NCI-H524 (cell line): ENCODE results near the gene ZNF664.

Experiments used
- DNase-seq, 2 experiments: peaks; one replicate each; lab custom pipeline; 2025; lab: John Stamatoyannopoulos, UW

Gene ZNF664

DNA sequence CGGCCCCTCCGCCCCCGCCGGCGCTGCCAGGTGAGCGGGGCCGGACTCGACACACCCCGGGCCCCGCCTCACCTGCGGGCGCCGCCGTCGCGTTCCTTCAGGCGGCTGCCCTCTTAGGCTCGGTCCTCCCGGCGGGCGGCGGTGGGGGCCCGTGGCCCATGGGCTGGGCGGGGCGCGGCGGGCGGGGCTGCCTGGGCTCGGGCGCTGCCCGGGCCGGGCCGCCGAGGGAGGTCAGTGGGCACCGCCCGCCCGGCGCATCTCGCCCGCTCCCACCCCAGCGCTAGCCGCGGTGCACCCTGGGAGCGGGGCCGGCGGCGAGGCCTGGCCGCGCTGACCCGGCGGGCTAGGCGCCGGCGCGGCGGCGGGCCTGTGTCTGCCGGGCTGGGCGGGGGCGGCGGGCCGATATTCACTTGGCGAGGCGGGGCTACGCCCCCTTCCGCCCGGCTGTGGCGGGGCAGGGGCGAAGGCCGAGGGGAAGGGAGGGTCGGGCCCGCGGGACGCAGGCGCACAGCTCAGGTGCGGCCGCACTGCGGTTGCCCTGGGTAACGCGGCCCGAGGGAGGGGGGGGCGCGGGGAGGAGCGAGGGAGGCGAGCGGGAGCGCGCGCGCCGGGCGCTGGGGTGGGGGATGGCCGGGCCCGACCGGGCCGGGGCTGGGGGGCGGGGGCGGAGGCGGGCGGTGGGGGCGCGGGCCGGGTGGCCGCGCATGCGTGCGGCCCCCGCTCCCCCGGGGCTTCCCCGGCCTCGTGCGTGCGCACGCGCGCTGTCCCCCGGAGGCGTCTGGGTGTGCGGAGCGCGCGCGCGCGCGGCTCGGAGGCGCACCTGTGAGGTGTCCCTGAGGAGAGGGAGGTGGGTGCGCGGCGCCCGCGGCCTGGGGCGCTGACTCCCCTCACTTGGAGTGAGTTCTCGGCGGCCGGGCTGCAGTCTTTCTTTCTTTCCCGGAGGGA is at the start of gene ZNF664, which contains the start of gene CCDC92:
TSS of gene ZNF664 (plus strand) at position 759 of the 945 bp plus-strand sequence. CDS start 38,930 bp downstream, outside the sequence.
TSS of gene CCDC92 (minus strand) at position 375 of the 945 bp plus-strand sequence. CDS start 28,526 bp downstream, outside the sequence.
- DNase-seq, result peak; percentile 86 to 94

DNA sequence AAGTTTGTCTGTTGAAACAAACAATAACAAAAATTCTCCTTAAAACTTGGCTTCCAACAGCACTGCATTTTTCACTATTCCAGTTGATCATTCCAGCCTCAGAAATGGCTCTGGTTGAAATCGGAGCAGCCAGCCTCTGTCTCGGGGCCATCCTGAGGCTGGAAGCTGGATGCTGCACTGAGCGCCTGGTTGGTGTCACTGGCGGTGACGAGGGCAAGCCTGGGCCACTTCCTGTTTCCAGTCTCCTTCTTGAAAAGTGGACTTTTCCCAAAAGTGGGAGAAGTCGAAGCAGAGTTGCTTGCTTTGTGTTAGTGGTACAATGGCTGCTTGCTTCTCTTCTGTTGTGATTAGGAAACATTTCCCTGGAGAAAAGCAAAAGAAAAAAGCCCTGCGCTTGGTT is 49.1 kb upstream of the ZNF664 start:
- DNase-seq, result no peak

DNA sequence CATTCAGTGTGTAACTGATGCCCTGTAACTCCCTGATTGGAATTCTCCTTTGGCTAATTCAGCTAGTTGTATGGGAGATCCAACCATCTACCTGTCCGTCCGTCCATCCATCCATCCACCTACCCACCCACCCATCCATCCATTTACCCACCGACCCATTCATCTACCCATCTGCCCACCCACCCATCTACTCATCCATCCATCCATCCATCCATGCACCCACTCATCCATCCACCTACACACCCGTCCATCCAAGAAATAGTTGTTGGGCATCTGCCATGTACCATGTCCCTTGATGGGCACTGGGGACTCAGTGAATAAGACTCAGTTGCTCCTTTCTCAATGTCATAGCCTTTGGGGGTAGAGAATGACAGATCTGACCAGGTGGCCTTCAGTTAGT is 48.5 kb upstream of the ZNF664 start:
- no peak for DNase-seq

DNA sequence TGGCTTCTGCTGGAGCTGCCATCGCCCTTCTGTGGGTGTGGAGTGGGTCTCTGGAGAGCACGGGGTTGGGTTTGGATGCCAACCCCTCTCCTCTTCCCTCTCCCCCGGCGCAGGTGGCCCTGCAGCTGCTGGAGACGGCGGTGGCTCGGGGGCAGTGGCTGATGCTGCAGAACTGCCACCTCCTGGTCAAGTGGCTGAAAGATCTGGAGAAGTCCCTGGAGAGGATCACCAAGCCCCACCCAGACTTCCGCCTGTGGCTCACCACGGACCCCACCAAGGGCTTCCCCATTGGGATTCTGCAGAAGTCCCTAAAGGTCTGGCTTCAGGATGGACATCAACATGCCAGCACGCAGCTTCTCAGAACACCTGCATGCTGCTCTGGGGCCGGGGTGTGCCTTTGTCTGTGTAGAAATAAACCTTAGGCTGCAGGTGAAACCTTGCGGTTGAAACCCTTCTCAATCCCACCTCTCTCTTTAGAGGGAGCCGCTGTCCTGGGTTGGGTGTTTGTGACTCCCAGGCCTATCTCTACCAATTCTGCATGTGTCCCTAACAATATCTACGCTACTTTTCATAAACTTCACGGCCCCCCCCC is 44.6 kb upstream of the ZNF664 start:
- DNase-seq, result peak; percentile 16 to 57

GRCh38 chr12:123928897-123929296 is 44.1 kb upstream of the ZNF664 start:
- DNase-seq, result no peak

DNA sequence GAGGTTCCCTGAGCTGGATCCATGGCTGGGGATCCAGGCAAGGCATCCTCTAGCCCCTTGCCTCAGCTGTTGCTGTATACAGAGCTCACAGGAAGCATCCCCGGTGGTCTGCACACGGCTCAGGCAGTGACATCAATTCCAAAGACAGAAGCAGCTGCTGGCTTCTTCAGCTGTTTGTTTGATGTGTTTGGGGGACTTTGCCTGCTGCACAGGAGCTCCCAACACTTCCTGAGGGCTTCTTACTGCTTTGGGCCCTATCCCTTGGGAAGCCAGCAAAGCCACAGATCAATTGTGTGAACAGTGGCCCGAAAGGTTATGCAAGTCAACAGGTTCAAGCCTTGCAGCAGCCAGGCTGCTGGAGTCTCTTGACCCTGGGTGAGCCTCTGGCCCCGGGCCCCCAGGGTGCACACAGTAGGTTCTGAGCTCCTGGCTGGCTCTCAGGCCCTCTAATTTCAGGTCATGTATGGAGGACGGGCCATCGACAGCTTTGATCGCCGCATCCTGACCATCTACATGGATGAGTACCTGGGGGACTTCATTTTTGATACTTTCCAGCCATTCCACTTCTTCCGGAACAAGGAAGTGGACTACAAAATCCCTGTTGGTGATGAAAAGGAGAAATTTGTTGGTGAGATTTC is 43.0 kb upstream of the ZNF664 start:
- DNase-seq, result no peak

DNA sequence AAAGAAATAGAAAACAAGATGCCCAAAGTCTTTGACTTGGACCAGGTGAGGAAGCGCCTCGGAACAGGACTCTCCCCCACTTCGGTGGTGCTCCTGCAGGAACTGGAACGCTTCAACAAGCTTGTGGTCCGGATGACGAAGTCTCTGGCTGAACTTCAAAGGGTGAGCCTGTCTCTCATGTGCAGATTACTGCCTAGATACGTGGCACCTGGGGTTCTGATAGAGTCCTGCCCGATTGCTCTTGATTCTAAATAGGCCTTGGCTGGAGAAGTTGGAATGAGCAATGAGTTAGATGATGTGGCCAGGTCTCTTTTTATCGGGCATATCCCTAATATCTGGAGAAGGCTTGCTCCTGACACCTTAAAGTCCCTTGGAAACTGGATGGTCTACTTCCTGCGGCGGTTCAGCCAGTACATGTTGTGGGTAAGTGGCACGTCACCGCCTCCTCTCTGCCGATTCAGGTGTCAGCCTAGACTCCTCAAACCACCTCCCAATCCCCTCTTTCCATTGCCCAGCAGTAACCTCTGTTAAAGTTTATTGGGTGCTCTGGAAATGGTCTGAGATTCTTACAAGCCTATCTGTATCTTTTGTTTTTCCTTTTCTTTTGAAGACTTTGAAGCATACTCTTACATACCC is 41.2 kb upstream of the ZNF664 start:
- DNase-seq, result no peak

DNA sequence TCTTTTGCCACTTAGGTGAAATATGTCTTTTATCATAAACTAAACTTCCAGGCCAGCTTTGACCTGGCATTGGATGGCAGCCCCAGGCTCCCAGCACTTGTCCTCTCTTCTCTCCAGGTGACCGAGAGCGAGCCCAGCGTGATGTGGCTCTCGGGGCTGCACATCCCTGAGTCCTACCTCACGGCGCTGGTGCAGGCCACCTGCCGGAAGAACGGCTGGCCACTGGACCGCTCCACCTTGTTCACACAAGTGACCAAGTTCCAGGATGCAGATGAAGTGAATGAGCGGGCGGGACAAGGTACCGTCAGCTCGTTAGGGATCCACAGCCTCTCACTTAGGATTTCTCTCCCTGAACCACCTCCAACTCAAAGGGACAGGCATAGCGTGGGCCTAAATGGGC is 39.8 kb upstream of the ZNF664 start:
- no peak for DNase-seq

DNA sequence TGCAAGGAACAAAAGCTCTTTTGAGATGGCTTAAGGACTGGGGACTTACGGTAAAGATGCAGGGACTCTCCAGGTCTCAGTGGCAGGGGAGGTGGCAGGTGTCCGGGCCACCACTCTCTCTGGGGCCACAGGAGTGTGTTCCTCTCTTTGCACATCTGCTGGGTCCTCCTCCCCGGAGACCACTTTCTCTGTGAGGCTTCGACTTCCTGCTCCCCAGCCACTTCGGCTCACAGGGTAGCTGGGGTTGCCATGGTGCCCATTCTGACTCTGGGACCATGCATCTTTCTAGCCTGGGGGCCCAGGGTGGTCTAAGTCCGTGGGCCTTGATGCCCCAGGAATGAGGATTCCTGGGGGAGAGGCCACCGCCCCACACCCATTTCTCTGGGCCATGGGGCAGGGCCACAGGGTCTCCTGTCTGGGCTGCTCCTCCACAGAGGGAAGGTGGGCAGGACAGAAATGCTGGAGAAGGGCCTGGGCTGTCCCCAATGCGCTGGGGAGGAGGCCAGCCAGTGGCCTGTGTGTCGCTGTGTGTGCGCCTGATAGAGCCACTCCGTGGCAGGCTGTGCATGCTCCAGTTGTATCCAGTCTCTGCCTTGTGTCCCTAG is 38.9 kb upstream of the ZNF664 start:
- no peak for DNase-seq

- no peak for DNase-seq
Measured at GRCh38 chr12:123934829-123935228, 38.2 kb upstream of the ZNF664 start.

- DNase-seq, result no peak
Measured at GRCh38 chr12:123935956-123936355, 37.1 kb upstream of the ZNF664 start.

- no peak for DNase-seq
Measured at GRCh38 chr12:123936471-123936870, 36.5 kb upstream of the ZNF664 start.

GRCh38 chr12:123936956-123937706 is 35.9 kb upstream of the ZNF664 start:
- DNase-seq, result no peak

DNA sequence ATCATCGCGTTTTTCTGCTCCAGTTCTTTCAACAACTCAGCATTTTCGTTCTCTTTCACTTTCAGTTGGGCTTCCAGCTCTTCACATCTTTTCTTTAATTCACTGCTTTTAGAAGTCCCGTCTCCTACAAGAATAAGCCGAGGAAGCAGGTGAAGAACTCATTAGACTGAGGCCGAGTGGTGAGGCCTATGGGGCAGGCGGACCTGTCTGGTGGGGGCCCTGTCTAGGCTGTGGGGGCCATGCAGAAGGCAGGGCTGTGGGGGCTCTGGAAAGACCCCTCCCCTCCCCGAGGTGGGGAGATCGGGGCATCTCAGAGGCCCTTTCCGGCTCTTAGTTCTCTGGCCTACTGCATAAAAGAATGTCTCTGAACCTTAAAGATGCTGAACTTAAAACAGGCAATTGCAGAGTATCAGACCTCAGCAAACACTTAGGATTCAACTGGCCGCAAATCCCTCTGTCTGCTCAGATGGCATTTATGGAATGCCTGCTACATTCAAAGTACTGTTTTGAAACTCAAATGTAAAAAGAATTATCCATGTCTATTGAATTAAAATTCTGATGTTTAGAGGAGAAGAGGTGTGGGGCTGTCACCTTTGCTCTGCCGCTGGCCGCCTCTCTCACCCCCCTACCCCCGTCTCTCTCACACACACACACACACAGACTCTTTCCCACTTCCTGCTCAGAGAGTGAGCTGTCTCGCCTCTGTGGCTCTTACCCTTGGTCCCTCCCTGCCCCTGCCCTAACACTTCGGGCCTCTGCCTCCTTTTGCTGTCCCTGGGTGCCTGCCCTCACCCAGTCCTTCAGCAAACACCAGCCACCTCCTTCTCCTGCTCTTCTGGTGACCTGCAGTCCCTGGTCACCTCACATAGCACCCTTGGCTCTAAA is 35.1 kb upstream of the ZNF664 start:
- DNase-seq, result no peak

DNA sequence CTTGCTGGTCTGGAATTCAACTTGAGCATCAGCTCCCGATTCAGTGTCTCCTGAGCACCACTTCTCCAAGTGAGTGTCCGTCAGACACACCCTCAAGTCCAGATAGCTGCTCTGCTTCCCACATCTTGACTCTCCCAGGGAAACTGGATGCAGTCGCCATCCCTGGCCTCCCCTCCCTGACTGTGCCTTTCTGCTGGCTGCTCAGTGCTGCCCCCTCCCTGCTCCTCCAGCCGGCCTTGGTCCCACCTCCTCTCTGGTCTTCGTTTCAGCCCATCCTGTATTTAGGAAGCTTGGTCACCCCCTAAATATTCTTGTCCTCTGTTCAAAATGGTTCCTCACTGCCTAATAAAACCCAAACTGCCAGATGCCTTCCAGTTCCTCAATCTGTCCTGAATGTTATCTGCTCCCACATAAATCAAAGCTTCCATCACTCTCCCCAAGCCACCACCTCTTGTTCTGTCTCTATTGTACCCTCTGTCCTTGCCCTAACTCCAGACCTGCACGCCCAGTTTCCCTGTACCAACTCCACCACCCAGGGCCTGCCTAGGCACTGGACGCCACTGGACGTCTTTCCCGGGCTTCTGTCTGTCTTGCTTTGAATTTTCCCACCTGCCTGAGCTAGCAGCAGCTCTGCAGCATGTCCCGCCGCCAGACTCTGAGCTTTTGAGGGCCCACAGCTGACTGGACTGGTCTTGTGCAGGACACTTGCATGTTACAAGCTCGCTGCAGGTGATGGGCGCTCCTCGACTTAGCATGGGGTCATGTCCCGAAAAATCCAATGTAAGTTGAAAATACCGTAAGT is 34.1 kb upstream of the ZNF664 start:
- DNase-seq, result no peak

DNA sequence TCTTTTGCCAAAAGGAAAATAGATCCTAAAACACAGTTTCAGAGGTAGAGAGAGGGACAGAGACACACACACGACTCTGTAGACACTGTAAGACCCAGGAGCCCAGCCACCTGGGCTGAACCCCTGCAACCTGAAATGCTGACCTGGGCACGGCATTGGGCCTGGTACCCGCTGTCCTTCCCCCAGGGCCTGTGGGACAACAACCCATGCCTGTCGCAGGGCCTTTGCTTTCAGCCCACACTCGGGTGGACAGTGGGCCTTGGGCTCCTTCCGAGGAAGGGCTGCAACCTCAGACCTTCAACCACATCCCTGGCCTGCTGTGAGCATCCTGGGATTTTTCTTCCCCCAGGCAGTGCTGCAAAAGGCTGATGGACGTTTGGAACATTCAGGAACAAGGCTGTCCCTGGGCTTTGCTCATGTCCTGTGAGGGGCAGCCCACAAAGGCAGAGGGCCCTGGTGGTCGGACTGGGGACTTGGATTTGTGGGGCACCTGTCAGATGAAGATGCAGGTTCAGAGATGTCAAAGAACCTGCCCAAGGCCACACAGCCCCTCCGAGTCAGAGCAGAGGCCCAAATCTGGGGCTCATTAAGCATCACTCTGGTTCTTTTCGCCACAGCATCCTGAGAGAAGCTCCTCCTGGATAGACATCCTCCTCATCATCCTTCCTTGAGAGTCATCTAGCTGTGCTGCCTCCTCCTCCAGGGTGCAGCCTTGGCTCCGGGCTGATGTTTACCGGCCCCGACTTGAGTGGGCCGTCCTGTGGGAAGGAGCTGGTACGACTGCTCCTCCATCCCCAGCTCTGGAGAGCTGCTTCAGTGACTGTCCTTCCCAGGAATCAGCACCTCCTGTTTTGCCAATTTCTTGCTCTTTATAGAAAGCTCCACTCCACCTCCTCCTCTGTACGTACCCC is 33.0 kb upstream of the ZNF664 start:
- no peak for DNase-seq

DNA sequence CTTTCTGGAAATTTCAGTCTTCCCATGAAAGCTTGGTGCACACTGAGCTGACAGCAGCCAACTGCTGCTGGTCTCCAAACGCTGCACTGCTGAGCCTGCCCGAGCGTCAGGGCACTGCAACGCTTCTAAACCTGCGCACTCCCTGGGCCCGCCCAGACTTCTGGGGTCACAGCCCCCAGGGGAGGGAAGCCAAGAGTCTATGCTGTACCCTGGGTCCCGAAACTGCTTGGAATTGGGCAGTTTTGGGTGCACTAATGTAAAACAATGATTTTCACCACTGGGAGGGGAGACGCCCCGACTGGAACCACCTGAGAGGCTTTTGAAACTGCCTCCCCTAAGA is 32.4 kb upstream of the ZNF664 start:
- DNase-seq, result no peak

DNA sequence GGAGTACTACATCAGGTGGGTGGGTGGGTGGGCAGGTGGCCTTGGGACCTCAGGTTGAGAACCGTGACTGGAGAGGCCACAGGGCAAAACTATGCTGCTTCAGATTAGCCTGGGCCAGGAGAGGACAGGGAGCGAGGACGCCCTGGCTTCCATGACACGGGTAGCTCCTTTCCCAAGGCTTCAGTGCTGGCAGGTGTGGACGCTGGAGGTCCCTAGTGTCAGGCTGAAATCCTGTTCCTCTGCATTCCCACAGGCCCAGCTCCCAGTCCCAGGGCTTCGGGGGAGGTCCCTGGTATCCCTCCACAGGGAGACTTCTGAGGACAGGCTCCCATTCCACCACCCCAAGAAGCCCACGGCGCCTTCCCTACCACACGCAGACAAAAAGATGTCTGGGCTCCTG is 32.0 kb upstream of the ZNF664 start:
- DNase-seq, result no peak
